SH-SY5Y (cell line): ENCODE measurements around the gene MTM1.

Experiments used
- GATA2 ChIP-seq: IDR thresholded peaks from 2 replicates; pipeline ENCODE4 v1.6.1; 2011; ENCODE audit warnings: mild to moderate bottlenecking, low read depth, low read length
- GATA3 ChIP-seq: IDR thresholded peaks from 2 replicates; pipeline ENCODE4 v1.6.1; 2011; ENCODE audit warnings: low read depth, mild to moderate bottlenecking, low read length, moderate library complexity

Gene MTM1

DNA sequence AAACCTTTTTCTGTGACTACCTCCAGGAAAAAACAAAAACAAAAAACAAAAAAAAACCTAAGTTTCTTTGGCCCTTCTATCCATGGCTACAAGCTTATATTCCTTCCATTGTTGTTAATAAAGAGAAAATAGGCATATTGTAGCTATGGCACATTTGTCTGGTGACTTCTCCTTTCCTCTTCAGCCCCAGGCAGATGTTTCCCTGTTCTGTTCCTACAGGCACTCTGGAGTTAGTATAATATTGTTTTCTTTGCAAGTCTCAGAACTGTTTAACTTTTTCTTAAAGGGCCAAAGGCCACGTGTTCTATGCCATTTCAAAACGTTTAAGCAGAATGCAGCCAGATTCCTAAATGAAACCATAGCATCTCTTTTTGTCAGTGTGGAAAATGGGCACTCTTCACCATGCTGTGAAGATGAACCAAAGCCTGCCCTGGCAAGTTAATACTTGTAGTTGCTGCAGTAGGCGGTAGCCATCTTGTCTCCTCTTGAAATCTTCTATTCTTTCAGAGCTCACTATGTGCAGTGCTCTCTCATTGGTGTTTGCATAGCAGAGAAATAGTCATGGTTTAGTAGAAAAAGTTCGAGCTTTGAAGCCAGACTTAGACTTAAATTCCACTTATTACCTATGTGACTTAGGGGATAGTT, 80.0 kb downstream of the MTM1 start:
- TF ChIP-seq GATA3 (no peak), GATA2 (no peak)

DNA sequence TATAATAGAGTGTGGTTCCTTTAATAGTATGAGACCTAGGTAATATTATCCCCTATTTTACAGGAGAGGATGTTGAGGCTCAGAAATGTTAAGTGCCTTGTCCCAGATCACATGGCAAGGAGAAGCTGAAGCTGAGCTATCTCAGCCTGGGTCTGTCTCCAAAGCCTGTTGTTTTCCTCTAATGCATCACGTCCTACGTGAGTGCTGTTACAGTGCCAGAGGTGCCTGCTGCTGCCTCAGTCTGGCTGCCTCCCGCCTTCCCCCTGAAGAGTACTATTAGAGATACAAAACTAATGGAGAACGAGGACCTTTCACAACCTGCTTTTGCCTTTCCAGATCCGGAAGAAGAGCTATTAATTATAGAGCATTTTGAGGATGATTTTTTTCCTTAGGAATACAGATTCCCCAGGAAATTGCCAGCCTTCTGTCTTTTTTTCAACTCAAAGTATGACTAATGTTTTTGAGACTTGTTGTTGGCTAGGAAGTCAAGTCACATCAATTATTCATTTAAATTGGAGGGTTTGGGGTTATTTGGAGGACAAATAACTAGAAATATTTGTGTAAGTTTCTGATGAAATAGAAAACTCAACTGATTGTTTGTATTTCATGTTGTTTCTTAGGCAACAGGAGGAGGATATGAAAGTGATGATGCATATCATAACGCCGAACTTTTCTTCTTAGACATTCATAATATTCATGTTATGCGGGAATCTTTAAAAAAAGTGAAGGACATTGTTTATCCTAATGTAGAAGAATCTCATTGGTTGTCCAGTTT, 80.9 kb downstream of the MTM1 start:
- TF ChIP-seq GATA2 (no peak), GATA3 (no peak)

DNA sequence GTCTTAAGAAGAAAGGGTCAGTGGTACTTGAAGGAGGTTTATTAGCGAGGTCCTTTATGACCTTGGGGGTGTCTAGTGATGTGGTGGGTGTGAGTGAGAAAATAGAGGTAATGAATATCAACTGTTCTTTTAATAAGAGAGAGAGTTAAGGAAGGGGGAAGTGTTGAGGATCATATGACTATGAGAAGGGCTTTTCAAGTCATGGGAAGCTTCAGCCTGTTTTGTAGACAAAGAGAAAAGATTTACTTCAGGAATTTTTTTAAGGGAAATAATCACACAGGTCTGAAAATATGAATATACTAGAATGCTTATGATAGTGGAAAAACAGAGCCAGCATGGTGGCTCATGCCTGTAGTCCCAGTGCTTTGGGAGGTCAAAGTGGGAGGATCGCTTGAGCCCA, 83.5 kb downstream of the MTM1 start:
- TF ChIP-seq GATA2 (no peak), GATA3 (no peak)

DNA sequence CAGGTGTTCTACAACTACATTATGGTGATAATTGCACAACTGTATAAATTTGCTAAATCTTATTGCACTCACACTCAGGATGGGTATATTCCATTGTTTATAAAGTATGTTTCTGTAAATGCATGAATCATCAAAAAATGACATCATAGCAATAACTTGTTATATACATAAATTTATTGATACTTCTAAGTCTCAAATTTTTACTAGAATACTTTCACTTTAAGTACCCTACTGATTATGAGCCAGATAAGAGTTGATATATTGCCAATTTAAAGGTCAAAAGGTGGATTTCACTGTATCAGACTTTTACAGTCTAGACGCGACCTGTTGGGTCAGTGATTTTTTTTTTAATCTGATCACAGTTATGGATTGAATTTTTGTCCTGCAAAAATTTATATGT, 87.4 kb downstream of the MTM1 start:
- TF ChIP-seq GATA3 = no peak
- TF ChIP-seq GATA2 = no peak

DNA sequence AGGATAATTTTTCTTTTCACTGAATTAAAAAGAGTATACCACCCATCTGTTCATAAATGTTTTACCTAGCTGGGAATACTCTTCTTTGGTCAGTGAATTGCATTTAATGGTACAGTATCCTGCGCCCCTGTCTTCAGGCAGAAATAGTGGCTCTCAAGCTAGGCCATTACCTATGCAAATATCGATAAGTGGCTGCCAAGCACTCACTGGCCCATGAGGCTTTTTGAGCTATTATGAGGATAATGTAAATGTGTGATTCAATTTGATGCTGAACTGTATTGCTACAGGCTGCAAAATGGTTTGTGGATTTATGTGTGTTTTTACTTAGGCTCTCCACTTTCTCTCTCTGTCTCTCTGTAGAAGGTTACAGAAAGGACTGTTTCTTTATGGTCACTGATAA, 94.7 kb downstream of the MTM1 start:
- TF ChIP-seq GATA2 (no peak), GATA3 (no peak)

DNA sequence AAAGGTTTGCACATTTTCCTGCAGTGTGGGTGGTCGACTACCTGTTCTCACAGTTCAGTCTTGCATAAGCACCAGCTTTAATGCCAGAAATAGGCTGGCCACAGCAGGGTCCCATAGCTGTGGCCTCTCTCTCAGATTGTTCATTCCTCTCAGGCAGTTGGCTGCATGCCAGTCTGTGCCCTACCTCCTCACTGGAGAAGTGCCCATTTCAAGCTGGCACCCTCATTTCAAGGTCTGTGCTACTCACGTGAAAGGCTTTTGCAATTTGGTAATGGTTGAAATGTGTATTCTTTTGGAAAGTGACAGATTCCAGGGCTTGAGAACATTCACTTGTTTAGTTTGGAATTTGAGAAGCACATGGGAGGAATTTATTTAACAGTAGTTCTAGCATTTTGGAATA, 95.9 kb downstream of the MTM1 start:
- TF ChIP-seq GATA3 (no peak), GATA2 (no peak)

DNA sequence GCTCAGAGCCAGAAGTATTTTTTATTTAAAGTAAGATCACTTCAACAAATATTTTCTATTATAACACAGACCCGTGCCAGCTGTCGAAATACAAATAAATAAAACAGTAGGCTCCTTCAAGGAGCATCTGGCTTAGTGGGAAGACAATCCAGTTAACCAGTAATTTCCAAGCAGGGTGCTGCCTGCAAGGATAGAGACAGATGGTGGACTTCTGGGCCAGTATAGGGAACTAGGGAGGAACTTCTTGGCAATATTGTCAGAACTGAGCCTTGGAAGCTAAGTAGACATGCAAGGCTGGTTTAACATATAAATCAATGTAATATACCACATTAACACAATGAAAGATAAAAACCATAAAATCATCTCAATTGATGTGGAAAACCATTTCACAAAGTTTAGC, 107.8 kb downstream of the MTM1 start:
- TF ChIP-seq GATA2 = no peak
- TF ChIP-seq GATA3 = no peak

DNA sequence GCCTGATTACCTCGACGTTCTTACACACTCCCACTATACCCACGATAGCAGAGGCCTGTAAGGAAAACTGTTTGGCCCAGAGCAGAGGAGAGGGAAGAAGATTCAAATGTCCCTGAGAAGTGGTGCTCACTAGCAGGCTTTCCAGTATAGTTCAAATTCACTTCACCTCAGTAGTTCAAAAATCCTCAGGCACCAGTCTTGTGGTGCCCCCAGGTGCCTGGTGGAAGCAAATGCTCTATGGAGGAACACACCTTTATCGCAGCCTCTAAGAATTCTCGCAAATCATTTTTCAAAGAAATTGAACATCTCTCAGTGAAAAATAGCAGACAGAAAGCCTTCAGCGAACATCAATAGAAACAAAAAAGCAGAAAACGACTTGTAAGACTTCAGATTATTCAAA, 112.6 kb downstream of the MTM1 start:
- TF ChIP-seq GATA2 = no peak
- no peak for TF ChIP-seq GATA3

DNA sequence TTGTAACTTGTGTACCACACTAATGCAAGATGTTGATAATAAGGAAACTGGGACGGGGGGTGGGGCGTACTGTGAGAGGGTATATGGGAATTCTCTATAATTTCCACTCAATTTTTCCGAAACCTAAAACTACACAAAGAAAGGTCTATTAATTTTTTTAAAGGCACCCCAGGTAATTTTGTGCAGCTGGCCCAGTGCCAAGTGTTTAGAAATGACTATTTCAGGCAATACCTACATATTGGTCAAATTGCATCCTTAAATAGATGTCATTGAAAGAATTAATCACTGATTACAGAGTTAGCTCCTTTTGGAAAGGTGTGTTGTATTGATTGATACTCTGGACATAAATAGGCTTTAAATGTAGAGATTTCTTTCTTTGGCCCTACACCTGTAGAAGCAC, 114.7 kb downstream of the MTM1 start:
- TF ChIP-seq GATA2 (no peak), GATA3 (no peak)

DNA sequence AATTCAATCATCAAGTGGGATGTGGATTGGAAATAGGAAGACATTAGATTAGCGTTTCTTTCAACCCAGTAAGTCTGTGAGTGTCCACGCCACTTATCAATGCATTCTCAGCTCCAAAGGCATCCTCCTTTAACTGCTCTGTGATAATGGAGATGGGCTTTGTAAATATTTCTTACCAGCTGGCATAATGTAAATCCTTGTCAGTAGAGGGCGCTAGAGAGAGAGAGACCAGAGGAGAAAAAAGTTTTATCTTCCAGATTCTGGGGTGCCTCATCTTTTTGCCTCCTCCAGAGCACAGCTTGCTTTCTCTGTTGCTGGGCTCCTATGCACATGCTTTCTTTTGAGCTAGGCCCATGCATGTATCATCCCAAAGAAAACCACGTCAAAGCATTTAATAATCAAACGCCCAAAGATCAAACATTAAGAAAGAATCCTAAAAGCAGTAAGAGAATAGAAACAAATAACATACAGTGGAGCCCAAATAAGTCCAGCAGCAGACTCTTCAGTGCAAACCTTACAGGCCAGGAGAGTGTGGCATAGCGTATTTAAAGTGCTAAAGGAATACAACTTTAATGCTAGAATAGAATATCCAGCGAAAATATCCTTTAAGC, 115.2 kb downstream of the MTM1 start:
- TF ChIP-seq GATA2 (no peak), GATA3 (no peak)

DNA sequence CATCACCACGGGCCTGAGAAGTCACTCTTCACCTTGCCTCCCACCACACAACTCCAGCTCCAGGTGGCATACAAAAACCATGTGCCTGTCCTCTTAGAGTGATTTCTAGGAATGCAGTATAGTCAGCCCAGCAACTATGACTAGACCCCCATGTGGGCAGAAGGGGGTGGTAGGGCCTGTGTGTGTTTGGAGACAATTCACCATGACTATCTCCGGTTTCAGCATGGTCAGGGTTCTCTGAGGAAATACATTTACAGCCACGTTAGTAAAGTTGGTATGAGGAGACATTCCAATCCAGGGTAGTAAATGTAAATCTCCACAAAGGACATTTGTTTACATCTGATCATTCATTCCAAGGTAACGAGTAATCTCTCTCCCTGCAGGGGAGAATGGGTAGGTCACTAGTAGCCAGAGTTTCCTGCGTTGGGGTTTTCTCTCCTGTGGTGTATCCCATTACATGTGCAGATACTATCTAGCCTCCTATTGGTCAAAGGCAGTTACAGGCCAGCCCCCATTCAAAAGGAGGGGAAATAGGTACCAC, 120.6 kb downstream of the MTM1 start:
- TF ChIP-seq GATA3 (no peak), GATA2 (no peak)

DNA sequence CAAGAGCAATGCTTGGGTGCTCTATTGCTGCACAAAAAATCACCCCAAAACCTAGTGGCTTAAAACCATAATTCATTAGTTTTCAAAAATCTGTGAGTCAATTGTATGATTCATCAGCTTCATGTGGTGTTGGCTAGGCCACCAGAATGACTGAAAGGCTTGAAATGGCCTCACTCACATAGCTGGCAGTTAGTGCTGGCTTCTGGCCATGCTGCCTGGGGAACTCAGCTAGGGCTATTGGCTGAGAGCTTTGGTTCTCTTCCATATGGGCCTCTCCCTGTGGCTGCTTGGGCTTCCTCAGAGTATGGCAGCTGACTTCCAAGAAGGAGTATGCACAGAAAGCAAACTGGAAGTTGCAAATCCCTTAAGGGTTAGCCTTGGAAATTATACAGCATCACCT, 121.7 kb downstream of the MTM1 start:
- TF ChIP-seq GATA3 (no peak), GATA2 (no peak)

DNA sequence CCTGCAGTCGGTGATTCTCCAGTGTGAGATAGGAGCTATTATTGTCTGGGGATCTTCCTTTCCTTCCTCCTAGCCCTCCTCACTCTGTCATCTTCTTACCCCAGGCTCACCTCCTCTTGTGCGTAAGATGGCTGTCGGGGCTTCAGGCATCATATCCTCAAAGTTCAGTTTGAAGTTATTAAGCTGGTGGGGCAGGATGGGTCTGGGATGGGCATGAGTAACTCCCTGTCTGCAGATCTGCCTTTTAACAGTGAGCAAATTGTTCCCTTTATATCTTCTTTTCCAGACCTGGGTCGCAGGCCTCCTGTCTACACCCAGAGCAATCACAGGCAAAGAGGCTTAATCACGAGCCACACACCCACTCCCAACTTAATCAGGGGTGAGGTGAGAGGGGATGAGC, 123.9 kb downstream of the MTM1 start:
- no peak for TF ChIP-seq GATA2
- no peak for TF ChIP-seq GATA3

DNA sequence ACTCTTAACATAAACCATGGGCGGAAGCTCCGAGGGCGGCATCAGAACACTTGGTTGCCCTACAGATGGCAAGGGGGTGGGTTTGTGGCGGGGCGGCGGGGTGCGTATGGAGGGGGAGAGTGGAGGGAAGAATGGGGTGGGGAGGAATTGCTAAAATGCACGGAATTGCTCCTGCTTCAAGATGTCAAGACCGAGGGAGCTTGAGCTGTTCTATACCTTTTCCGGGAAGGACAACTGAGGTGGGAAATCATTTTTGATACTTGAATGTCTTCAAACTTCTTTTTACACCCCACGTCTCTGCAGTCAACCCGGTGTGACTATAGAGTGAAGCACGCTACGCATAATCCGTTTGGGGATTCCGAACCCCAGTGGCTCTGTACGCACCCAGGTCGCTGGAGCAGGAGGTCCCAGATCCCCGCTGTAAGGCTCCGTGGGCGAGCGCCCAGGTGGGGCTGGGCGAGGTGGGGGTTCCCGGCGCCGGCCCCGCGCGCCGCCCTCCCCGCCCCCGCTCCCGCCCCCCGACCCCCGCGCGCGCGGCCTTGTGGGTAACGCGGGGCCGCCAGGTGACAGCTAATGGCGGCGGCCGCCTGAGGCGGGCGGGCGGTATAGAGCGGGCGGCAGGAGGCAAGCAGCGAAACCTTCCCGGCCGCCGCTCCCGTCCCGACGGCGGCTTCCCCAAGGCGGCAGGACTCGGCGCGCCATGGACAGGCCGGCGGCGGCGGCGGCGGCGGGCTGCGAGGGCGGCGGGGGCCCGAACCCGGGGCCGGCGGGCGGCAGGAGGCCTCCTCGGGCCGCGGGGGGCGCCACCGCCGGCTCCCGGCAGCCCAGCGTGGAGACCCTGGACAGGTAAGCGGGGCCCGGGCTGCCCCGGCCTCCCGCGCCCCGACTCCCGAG, 124.7 kb downstream of the MTM1 start, which contains the start of gene MTMR1:
MTMR1 (plus strand) TSS at position 566 of the 894 bp plus-strand sequence; CDS start at position 701, 135 bp downstream.
- no peak for TF ChIP-seq GATA2
- no peak for TF ChIP-seq GATA3
